CD4-positive, alpha-beta T cell treated with Interleukin-6 for 4 hours (primary cell): ENCODE data around the gene FBXL12.
"Not testable (repeated sequence)": the region's sequence is repeated elsewhere in the genome, so short reads cannot be mapped to it uniquely, and the experiment has no call there.

Source experiments
- DNase-seq: peaks from one replicate; pipeline ENCODE4 v3.0.0-alpha.2; 2020; ENCODE audit warnings: mixed read lengths

Gene FBXL12

GRCh38 chr19:9818734-9819595 lies at the start of gene FBXL12:
Gene FBXL12 (minus strand): TSS chr19:9819079. CDS start chr19:9818813, 266 bp downstream.
- peak; percentile 100 for DNase-seq

- DNase-seq, result peak; percentile 69
These were observed 47.0 kb upstream of the FBXL12 start for GRCh38 chr19:9865732-9866501.

- peak; percentile 57 for DNase-seq
These were observed 44.9 kb upstream of the FBXL12 start for GRCh38 chr19:9863759-9864158.

GRCh38 chr19:9862938-9863337 lies 44.1 kb upstream of the FBXL12 start:
- peak; percentile 57 for DNase-seq

- no peak for DNase-seq
These were observed 42.6 kb upstream of the FBXL12 start for GRCh38 chr19:9861503-9861902.

GRCh38 chr19:9860407-9860806 lies 41.5 kb upstream of the FBXL12 start:
- no peak for DNase-seq

- DNase-seq, result no peak
These were observed 39.9 kb upstream of the FBXL12 start for GRCh38 chr19:9858766-9859165.

GRCh38 chr19:9857920-9858746 lies 39.3 kb upstream of the FBXL12 start:
- DNase-seq, result peak; percentile 78

- DNase-seq, result no peak
These were observed 38.3 kb upstream of the FBXL12 start for GRCh38 chr19:9857076-9857721.

- no peak for DNase-seq
These were observed 37.7 kb upstream of the FBXL12 start for GRCh38 chr19:9856609-9857008.

- no peak for DNase-seq
These were observed 35.5 kb upstream of the FBXL12 start for GRCh38 chr19:9854282-9854846.

- no peak for DNase-seq
These were observed 31.5 kb upstream of the FBXL12 start for GRCh38 chr19:9850235-9850959.

- no peak for DNase-seq
These were observed 30.9 kb upstream of the FBXL12 start for GRCh38 chr19:9849791-9850190.

GRCh38 chr19:9848762-9849161 lies 29.9 kb upstream of the FBXL12 start:
- no peak for DNase-seq

- peak; percentile 70 for DNase-seq
These were observed 29.2 kb upstream of the FBXL12 start for GRCh38 chr19:9848060-9848459.

- peak; percentile 57 for DNase-seq
These were observed 28.3 kb upstream of the FBXL12 start for GRCh38 chr19:9847087-9847671.

GRCh38 chr19:9843626-9844273 lies 24.9 kb upstream of the FBXL12 start:
- not testable (repeated sequence) for DNase-seq

- DNase-seq, result no peak
These were observed 24.2 kb upstream of the FBXL12 start for GRCh38 chr19:9842834-9843625.

GRCh38 chr19:9839415-9839814 lies 20.5 kb upstream of the FBXL12 start:
- no peak for DNase-seq

GRCh38 chr19:9838324-9838723 lies 19.4 kb upstream of the FBXL12 start:
- no peak for DNase-seq
